Measurements from ENCODE around the gene OR51I2.

The OR51I2 gene

GRCh38 chr11:5486421-5486820 lies 37.3 kb downstream of the OR51I2 start:
- Histone ChIP-seq H3K4me3 (no peak overlapping the region), H3K27ac (no peak overlapping the region)
- DNase-seq (ENCODE audit: low spot score), result no peak
- TF ChIP-seq CTCF (IDR thresholded peaks at IDR 0.05), result no peak

GRCh38 chr11:5488385-5488784 lies 39.3 kb downstream of the OR51I2 start, which contains the start of gene OR52D1:
TSS of gene OR52D1 (plus strand) at chr11:5488685. CDS start at chr11:5488707, 22 bp downstream.
- H3K4me3 ChIP-seq, result no peak within 1 kb of the TSS
- H3K27ac ChIP-seq, result no peak within 1 kb of the TSS
- TF ChIP-seq CTCF (IDR thresholded peaks at IDR 0.05), result no peak
- no peak for DNase-seq (ENCODE audit: low spot score)

- no peak overlapping the region for H3K27ac ChIP-seq
- DNase-seq (ENCODE audit: low spot score), result no peak
- TF ChIP-seq CTCF (IDR thresholded peaks at IDR 0.05), result no peak
- H3K4me3 ChIP-seq, result no peak overlapping the region
Measured at GRCh38 chr11:5488798-5489399, 39.8 kb downstream of the OR51I2 start.

- Histone ChIP-seq H3K4me3 (no peak overlapping the region), H3K27ac (no peak overlapping the region)
- no peak for TF ChIP-seq CTCF (IDR thresholded peaks at IDR 0.05)
- DNase-seq (ENCODE audit: low spot score), result no peak
Measured at GRCh38 chr11:5489576-5490357, 40.6 kb downstream of the OR51I2 start.

GRCh38 chr11:5499671-5500070 lies 50.5 kb downstream of the OR51I2 start:
- Histone ChIP-seq H3K4me3 (no peak overlapping the region), H3K27ac (no peak overlapping the region)
- DNase-seq (ENCODE audit: low spot score), result no peak
- no peak for TF ChIP-seq CTCF (IDR thresholded peaks at IDR 0.05)

GRCh38 chr11:5500393-5500801 lies 51.3 kb downstream of the OR51I2 start:
- TF ChIP-seq CTCF (IDR thresholded peaks at IDR 0.05), result no peak
- DNase-seq (ENCODE audit: low spot score), result no peak
- no peak overlapping the region for H3K4me3 ChIP-seq
- H3K27ac ChIP-seq, result no peak overlapping the region
